C4-2B (cell line): ENCODE measurements around the gene CCDC13.

Experiments used
- H3K27ac ChIP-seq: fragments of 450-650 bp; 2 replicates; pipeline ENCODE4 v1.5.1; 2017
- ZFX ChIP-seq: fragments of 450-650 bp; IDR thresholded peaks from 2 replicates; pipeline ENCODE4 v1.6.1; 2017
- TF ChIP-seq, protein P1 (sequence below): fragments of 450-650 bp; conservative IDR thresholded peaks from 2 replicates; pipeline ENCODE4 v1.5.1; 2017; ENCODE audit warnings: mild to moderate bottlenecking

CCDC13 gene

DNA sequence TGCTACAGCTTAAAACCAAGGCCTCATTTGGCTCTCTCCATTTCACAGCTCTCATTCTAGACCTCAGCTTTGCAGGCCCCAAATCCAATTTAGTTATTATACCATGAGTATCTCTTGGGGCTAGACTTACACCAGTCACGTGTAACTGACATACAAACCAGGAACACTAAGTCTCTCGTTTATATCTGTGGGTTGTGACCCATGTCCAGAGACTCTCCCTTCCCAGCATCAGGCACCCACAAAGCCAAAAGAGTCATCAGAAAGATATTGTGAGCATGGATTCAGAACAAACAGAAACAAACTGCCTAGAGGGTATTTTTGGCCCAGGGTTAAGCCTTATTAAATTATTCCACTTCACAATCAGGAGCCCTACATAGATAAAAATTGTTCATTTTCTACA, 5.6 kb upstream of the CCDC13 start:
- H3K27ac ChIP-seq, result peak overlapping the region; percentile 43
- TF ChIP-seq, protein P1, sequence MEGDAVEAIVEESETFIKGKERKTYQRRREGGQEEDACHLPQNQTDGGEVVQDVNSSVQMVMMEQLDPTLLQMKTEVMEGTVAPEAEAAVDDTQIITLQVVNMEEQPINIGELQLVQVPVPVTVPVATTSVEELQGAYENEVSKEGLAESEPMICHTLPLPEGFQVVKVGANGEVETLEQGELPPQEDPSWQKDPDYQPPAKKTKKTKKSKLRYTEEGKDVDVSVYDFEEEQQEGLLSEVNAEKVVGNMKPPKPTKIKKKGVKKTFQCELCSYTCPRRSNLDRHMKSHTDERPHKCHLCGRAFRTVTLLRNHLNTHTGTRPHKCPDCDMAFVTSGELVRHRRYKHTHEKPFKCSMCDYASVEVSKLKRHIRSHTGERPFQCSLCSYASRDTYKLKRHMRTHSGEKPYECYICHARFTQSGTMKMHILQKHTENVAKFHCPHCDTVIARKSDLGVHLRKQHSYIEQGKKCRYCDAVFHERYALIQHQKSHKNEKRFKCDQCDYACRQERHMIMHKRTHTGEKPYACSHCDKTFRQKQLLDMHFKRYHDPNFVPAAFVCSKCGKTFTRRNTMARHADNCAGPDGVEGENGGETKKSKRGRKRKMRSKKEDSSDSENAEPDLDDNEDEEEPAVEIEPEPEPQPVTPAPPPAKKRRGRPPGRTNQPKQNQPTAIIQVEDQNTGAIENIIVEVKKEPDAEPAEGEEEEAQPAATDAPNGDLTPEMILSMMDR, result no peak
- TF ChIP-seq ZFX, result no peak

DNA sequence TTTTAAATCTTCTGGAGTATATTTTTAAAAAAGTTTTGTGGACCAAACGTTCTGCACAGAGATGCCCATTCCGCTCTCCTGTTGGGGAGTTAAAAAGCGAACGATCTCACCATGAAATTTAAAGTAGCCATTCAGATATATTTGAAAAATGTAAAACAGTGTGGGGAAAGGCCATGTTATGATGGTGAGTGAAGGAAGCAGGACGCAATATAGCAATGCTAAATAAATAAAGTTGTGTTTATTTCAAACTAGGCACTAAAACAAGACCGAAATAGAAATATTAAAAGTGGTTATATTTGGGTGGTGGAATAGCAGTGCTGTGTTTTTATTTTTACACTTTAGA, 327 bp upstream of the CCDC13 start:
- no peak overlapping the region for H3K27ac ChIP-seq
- TF ChIP-seq ZFX, result no peak
- TF ChIP-seq, protein P1, result no peak

DNA sequence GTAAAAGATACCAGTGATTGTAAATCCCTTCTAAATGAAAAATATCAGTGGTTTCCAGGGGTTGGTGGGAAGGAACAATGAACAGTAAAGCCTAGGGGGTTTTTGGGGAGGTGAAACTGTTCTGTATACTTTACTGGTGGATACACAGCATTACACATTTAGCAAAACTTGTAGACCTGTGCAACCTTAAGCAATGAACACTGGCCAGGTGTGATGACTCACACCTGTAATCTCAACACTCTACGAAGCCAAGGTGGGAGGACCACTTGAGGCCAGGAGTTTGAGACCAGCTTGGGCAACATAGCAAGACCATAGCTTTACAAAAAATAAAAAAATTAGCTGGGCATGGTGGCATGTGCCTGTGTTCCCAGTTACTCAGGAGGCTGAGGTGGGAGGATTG, 1.8 kb downstream of the CCDC13 start:
- TF ChIP-seq, protein P1, result no peak
- TF ChIP-seq ZFX, result no peak
- no peak overlapping the region for H3K27ac ChIP-seq

DNA sequence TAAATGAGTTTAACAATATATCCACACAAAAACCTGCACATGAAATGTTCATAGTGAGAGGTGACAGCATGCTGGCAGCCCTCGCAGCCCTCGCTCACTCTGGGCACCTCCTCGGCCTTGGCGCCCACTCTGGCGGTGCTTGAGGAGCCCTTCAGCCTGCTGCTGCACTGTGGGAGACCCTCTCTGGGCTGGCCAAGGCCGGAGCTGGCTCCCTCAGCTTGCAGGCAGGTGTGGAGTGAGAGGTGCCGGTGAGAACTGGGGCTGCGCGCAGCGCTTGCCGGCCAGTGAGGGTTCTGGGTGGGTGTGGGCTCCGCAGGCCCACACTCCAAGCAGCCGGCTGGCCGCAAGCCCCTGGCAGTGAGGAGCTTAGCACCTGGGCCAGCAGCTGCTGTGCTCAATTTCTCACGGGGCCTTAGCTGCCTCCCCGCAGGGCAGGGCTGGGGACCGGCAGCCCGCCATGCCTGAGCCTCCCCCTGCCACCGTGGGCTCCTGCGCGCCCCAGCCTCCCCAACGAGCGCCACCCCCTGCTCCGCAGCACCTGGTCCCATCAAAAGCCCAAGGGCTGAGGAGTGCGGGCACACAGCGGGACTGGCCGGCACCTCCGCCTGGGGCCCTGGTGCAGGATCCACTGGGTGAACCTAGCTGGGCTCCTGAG, 3.4 kb downstream of the CCDC13 start:
- no peak overlapping the region for H3K27ac ChIP-seq
- TF ChIP-seq ZFX, result no peak

DNA sequence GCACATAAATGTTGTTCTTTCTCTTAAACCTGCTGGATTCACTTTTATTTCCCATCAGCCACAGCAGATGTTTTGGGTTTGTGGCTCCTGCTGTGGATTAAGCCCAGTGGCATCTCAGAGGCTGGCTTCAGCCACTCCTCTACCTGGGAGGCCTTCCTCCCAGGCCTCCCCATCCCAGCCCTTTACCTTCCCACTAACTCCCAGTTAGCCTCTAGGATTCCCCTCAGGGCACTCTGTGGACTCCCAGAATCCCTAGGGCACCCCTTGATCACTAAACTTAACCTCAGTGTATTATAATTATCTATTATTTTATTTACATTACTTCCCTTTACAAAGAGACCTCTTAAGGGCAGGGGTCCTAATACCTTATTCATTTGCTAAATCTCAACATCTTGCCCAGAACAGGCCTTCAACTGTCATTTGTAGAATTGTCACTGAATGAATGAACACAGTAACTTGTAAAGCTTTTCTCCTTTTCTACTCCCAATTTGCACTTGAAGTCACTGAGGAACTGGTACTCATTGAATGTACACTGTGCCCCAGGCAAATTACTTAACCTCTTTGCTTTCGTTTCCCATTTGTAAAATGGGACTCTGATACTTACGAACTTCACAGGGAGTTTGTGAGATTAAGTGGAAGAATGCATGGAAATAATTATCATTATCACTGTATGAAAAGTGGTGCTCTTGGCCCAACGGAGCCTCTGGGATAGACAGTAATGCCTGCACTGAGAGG, 8.3 kb downstream of the CCDC13 start:
- TF ChIP-seq, protein P1, result no peak
- no peak overlapping the region for H3K27ac ChIP-seq

DNA sequence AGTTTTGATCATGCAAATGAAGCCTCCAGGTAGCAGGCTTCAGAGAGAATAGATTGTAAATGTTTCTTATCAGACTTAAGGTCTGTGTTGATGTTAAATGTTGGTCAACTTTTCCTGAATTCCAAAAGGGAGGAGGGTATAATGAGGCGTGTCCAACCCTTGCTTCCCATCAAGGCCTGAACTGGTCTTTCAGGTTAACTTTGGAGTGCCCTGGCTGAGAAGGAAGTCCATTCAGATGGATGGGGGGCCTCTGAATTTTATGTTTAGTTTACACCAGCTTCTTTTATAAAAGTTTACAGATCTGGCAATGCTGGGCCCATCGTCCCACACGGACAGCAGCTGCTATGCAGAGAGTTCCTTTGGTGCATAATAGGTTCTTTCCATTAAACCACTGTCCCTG, 8.9 kb downstream of the CCDC13 start:
- H3K27ac ChIP-seq, result no peak overlapping the region
- TF ChIP-seq ZFX, result no peak
- TF ChIP-seq, protein P1, result no peak

DNA sequence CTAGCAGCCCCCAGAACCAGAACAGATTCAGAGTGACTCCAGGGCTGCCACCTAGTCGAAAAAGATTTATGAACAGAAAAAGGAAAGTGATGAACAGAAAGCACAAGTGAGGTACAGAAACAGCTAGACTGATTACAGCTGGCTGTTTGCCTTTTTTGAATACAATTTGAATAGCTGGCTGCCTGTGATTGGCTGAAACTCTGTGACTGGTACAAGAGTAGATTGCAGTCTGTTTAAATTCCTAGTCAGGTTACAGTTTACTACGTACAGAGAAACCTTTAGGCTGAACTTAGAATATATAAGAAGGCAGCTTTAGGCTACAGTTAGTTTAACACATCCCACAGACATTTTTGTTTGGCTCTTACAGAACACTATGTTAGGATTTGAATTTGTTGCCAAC, 10.0 kb downstream of the CCDC13 start:
- TF ChIP-seq, protein P1, result no peak
- TF ChIP-seq ZFX, result no peak
- H3K27ac ChIP-seq, result no peak overlapping the region
